ENCODE results near the gene ZNF430.
A peak's percentile ranks its signal among the peaks of the same experiment; 100 is the strongest.

Gene ZNF430

GRCh38 chr19:21065336-21065735 lies 44.9 kb downstream of the ZNF430 start:
- H3K4me1 ChIP-seq (ENCODE audit: control insufficient read depth, insufficient read depth, low read length, poor library complexity, severe bottlenecking), result no peaks in the 10 kb centered on the region
- H3K4me3 ChIP-seq (ENCODE audit: extremely low read depth, insufficient read depth, low read length, poor library complexity, severe bottlenecking), result no peak overlapping the region
- no peaks in the 10 kb centered on the region for H3K9me3 ChIP-seq (ENCODE audit: control insufficient read depth, low read length)
- no peak overlapping the region for H3K27ac ChIP-seq (ENCODE audit: low read depth, low read length, severe bottlenecking)
- H3K36me3 ChIP-seq (ENCODE audit: control insufficient read depth, insufficient read depth, low read length), result peaks cover 30% of the 10 kb centered on the region

GRCh38 chr19:21082011-21082975 lies 61.8 kb downstream of the ZNF430 start, which contains the start of gene ZNF714:
Gene ZNF714 (plus strand): TSS chr19:21082203. CDS start chr19:21098269, 16,066 bp downstream.
- Histone ChIP-seq H3K36me3 (ENCODE audit: control insufficient read depth, insufficient read depth, low read length) (peaks cover 30% of the 10 kb centered on the region), H3K4me1 (ENCODE audit: control insufficient read depth, insufficient read depth, low read length, poor library complexity, severe bottlenecking) (no peaks in the 10 kb centered on the region), H3K27ac (ENCODE audit: low read depth, low read length, severe bottlenecking) (peak within 1 kb of the TSS; percentile 97), H3K9me3 (ENCODE audit: control insufficient read depth, low read length) (no peaks in the 10 kb centered on the region), H3K4me3 (ENCODE audit: extremely low read depth, insufficient read depth, low read length, poor library complexity, severe bottlenecking) (peak within 1 kb of the TSS; percentile 78)
- WGBS, 2 experiments (ENCODE audit: insufficient coverage in 2 of 2), result 1% methylated on average over 17 to 19 of the region's 38 CpGs

- no CpG with 5 or more reads among the region's 1 CpG for WGBS, 2 experiments (ENCODE audit: insufficient coverage in 2 of 2)
- Histone ChIP-seq H3K4me3 (ENCODE audit: extremely low read depth, insufficient read depth, low read length, poor library complexity, severe bottlenecking) (no peak overlapping the region), H3K27ac (ENCODE audit: low read depth, low read length, severe bottlenecking) (no peak overlapping the region), H3K36me3 (ENCODE audit: control insufficient read depth, insufficient read depth, low read length) (peaks cover 38% of the 10 kb centered on the region), H3K4me1 (ENCODE audit: control insufficient read depth, insufficient read depth, low read length, poor library complexity, severe bottlenecking) (no peaks in the 10 kb centered on the region), H3K9me3 (ENCODE audit: control insufficient read depth, low read length) (no peaks in the 10 kb centered on the region)
Measured at GRCh38 chr19:21084343-21084742, 63.9 kb downstream of the ZNF430 start.

GRCh38 chr19:21087871-21088270 lies 67.4 kb downstream of the ZNF430 start:
- Histone ChIP-seq H3K4me1 (ENCODE audit: control insufficient read depth, insufficient read depth, low read length, poor library complexity, severe bottlenecking) (peaks cover 15% of the 10 kb centered on the region), H3K36me3 (ENCODE audit: control insufficient read depth, insufficient read depth, low read length) (peaks cover 68% of the 10 kb centered on the region), H3K27ac (ENCODE audit: low read depth, low read length, severe bottlenecking) (no peak overlapping the region), H3K9me3 (ENCODE audit: control insufficient read depth, low read length) (no peaks in the 10 kb centered on the region), H3K4me3 (ENCODE audit: extremely low read depth, insufficient read depth, low read length, poor library complexity, severe bottlenecking) (no peak overlapping the region)
- 94 to 97% methylated on average over 2 of the region's 3 CpGs for WGBS, 2 experiments (ENCODE audit: insufficient coverage in 2 of 2)

GRCh38 chr19:21092109-21092508 lies 71.7 kb downstream of the ZNF430 start:
- H3K27ac ChIP-seq (ENCODE audit: low read depth, low read length, severe bottlenecking), result peak overlapping the region; percentile 36
- H3K36me3 ChIP-seq (ENCODE audit: control insufficient read depth, insufficient read depth, low read length), result peaks cover 80% of the 10 kb centered on the region
- peaks cover 15% of the 10 kb centered on the region for H3K4me1 ChIP-seq (ENCODE audit: control insufficient read depth, insufficient read depth, low read length, poor library complexity, severe bottlenecking)
- H3K9me3 ChIP-seq (ENCODE audit: control insufficient read depth, low read length), result no peaks in the 10 kb centered on the region
- H3K4me3 ChIP-seq (ENCODE audit: extremely low read depth, insufficient read depth, low read length, poor library complexity, severe bottlenecking), result no peak overlapping the region

GRCh38 chr19:21094347-21095025 lies 74.0 kb downstream of the ZNF430 start:
- Histone ChIP-seq H3K4me1 (ENCODE audit: control insufficient read depth, insufficient read depth, low read length, poor library complexity, severe bottlenecking) (peaks cover 15% of the 10 kb centered on the region), H3K4me3 (ENCODE audit: extremely low read depth, insufficient read depth, low read length, poor library complexity, severe bottlenecking) (no peak overlapping the region), H3K9me3 (ENCODE audit: control insufficient read depth, low read length) (no peaks in the 10 kb centered on the region), H3K36me3 (ENCODE audit: control insufficient read depth, insufficient read depth, low read length) (peaks cover 86% of the 10 kb centered on the region), H3K27ac (ENCODE audit: low read depth, low read length, severe bottlenecking) (no peak overlapping the region)
- WGBS, 2 experiments (ENCODE audit: insufficient coverage in 2 of 2), result no CpG with 5 or more reads among the region's 1 CpG

GRCh38 chr19:21098291-21098690 lies 77.8 kb downstream of the ZNF430 start:
- H3K4me1 ChIP-seq (ENCODE audit: control insufficient read depth, insufficient read depth, low read length, poor library complexity, severe bottlenecking), result no peaks in the 10 kb centered on the region
- no CpG with 5 or more reads among the region's 2 CpGs for WGBS, 2 experiments (ENCODE audit: insufficient coverage in 2 of 2)
- H3K36me3 ChIP-seq (ENCODE audit: control insufficient read depth, insufficient read depth, low read length), result peaks cover 75% of the 10 kb centered on the region
- H3K27ac ChIP-seq (ENCODE audit: low read depth, low read length, severe bottlenecking), result no peak overlapping the region
- no peak overlapping the region for H3K4me3 ChIP-seq (ENCODE audit: extremely low read depth, insufficient read depth, low read length, poor library complexity, severe bottlenecking)
- H3K9me3 ChIP-seq (ENCODE audit: control insufficient read depth, low read length), result no peaks in the 10 kb centered on the region

- no peak overlapping the region for H3K4me3 ChIP-seq (ENCODE audit: extremely low read depth, insufficient read depth, low read length, poor library complexity, severe bottlenecking)
- H3K36me3 ChIP-seq (ENCODE audit: control insufficient read depth, insufficient read depth, low read length), result peaks cover 76% of the 10 kb centered on the region
- H3K27ac ChIP-seq (ENCODE audit: low read depth, low read length, severe bottlenecking), result peak overlapping the region; percentile 29
- 95 to 100% methylated on average over 2 of the region's 2 CpGs for WGBS, 2 experiments (ENCODE audit: insufficient coverage in 2 of 2)
- no peaks in the 10 kb centered on the region for H3K9me3 ChIP-seq (ENCODE audit: control insufficient read depth, low read length)
- H3K4me1 ChIP-seq (ENCODE audit: control insufficient read depth, insufficient read depth, low read length, poor library complexity, severe bottlenecking), result no peaks in the 10 kb centered on the region
Measured at GRCh38 chr19:21101521-21102242, 81.2 kb downstream of the ZNF430 start.

GRCh38 chr19:21109116-21109515 lies 88.7 kb downstream of the ZNF430 start:
- Histone ChIP-seq H3K36me3 (ENCODE audit: control insufficient read depth, insufficient read depth, low read length) (peaks cover 74% of the 10 kb centered on the region), H3K4me1 (ENCODE audit: control insufficient read depth, insufficient read depth, low read length, poor library complexity, severe bottlenecking) (no peaks in the 10 kb centered on the region), H3K27ac (ENCODE audit: low read depth, low read length, severe bottlenecking) (no peak overlapping the region), H3K9me3 (ENCODE audit: control insufficient read depth, low read length) (no peaks in the 10 kb centered on the region), H3K4me3 (ENCODE audit: extremely low read depth, insufficient read depth, low read length, poor library complexity, severe bottlenecking) (no peak overlapping the region)
